Esophagus squamous epithelium (tissue), 4 donors: ENCODE data around the gene SLC38A1.

Experiments
- POLR2A ChIP-seq, 4 donors: fragments of 450-650 bp; IDR thresholded peaks; one replicate each; pipeline ENCODE4 v1.6.1; 2017; ENCODE audit warnings: antibody characterized with exemption in 4 of 4, mild to moderate bottlenecking in 4 of 4, moderate library complexity in 3 of 4
- TF ChIP-seq, protein P1 (sequence below), 6 experiments: fragments of 450-650 bp in 4 of 6; fragments of 200-600 bp in 2 of 6; sonication (generic) in 2 of 6; IDR thresholded peaks; one replicate each; pipeline ENCODE4 v1.5.1; 2016 to 2019; ENCODE audit warnings: antibody characterized with exemption in 6 of 6, mild to moderate bottlenecking in 4 of 6, moderate library complexity in 4 of 6

DNA sequence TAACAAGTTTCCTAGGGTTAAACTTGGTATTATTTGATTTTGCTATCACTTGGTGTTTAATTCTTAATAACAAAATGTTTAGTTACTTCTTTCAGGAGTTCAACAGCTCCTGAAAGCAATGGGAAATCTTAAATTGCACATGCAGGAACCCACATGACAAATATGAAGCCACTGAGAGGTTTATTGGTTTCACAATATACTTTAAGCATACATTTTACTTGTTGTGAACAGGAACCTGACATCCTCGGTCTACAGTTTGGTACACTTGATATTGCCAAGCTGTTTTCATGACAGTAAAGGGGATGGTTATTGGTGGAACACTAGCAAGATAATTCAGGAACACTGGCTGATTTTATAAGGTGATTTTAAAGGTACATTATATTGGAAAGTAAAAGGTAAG, 46.2 kb downstream of the SLC38A1 start:
- TF ChIP-seq, protein P1, sequence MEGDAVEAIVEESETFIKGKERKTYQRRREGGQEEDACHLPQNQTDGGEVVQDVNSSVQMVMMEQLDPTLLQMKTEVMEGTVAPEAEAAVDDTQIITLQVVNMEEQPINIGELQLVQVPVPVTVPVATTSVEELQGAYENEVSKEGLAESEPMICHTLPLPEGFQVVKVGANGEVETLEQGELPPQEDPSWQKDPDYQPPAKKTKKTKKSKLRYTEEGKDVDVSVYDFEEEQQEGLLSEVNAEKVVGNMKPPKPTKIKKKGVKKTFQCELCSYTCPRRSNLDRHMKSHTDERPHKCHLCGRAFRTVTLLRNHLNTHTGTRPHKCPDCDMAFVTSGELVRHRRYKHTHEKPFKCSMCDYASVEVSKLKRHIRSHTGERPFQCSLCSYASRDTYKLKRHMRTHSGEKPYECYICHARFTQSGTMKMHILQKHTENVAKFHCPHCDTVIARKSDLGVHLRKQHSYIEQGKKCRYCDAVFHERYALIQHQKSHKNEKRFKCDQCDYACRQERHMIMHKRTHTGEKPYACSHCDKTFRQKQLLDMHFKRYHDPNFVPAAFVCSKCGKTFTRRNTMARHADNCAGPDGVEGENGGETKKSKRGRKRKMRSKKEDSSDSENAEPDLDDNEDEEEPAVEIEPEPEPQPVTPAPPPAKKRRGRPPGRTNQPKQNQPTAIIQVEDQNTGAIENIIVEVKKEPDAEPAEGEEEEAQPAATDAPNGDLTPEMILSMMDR (IDR thresholded peaks at IDR 0.05) = no peak
- TF ChIP-seq POLR2A (IDR thresholded peaks at IDR 0.05) = no peak
